K562 (cell line): ENCODE results near the gene SMIM29. TPM values are rescaled to one million over a fixed set of nuclear protein-coding genes. Genes with fewer than 3 reads are reported as not detected.

Experiments used
- ATF7 ChIP-seq: fragments of 450-650 bp; IDR thresholded peaks from 2 replicates; pipeline ENCODE4 v1.7.1; 2014; ENCODE audit warnings: mild to moderate bottlenecking, moderate library complexity
- CREB3L1 ChIP-seq: fragments of 450-650 bp; IDR thresholded peaks from 2 replicates; pipeline ENCODE4 v1.6.1; 2014; ENCODE audit warnings: low read depth, mild to moderate bottlenecking, moderate library complexity, borderline replicate concordance
- ETV1 ChIP-seq: fragments of 450-650 bp; conservative IDR thresholded peaks from 2 replicates; pipeline ENCODE4 v1.6.1; 2016; ENCODE audit warnings: missing genetic modification characterization, control low read depth, low read depth, missing compliant biosample characterization
- FOXK2 ChIP-seq, 2 experiments: fragments of 450-650 bp; IDR thresholded peaks in 1 of 2; conservative IDR thresholded peaks in 1 of 2; 2 replicates each; pipeline ENCODE4 v1.6.1; 2016; ENCODE audit warnings: low read depth in 2 of 2, mild to moderate bottlenecking in 1 of 2
- HBP1 ChIP-seq: fragments of 450-650 bp; formaldehyde crosslinking; IDR thresholded peaks from 2 replicates; pipeline ENCODE4 v1.4.0; 2022; ENCODE audit warnings: missing genetic modification characterization
- HDAC1 ChIP-seq, 2 experiments: fragments of 450-650 bp; IDR thresholded peaks; 2 replicates each; pipeline ENCODE4 v1.6.1; 2016 to 2017; ENCODE audit warnings: inconsistent platforms in 1 of 2, mild to moderate bottlenecking in 1 of 2, moderate library complexity in 1 of 2
- HLTF ChIP-seq: fragments of 450-650 bp; IDR thresholded peaks from 2 replicates; pipeline ENCODE4 v1.6.1; 2016
- MCM7 ChIP-seq, 2 experiments: fragments of 450-650 bp; IDR thresholded peaks; 2 replicates each; pipeline ENCODE4 v1.6.1; 2016 to 2018
- PHF20 ChIP-seq: fragments of 450-650 bp; IDR thresholded peaks from 2 replicates; pipeline ENCODE4 v1.6.1; 2018; ENCODE audit not compliant: partially characterized antibody
- RBM15 ChIP-seq: fragments of 200-400 bp; formaldehyde crosslinking; IDR thresholded peaks from 2 replicates; pipeline ENCODE4 v1.6.1; 2018; ENCODE audit warnings: mild to moderate bottlenecking, low read length, moderate library complexity; ENCODE audit not compliant: insufficient read depth
- SMARCE1 ChIP-seq: fragments of 450-650 bp; IDR thresholded peaks from 2 replicates; pipeline ENCODE4 v1.7.1; 2016; ENCODE audit warnings: mild to moderate bottlenecking
- ZBED1 ChIP-seq: IDR thresholded peaks from 2 replicates; pipeline ENCODE4 v1.6.1; 2014
- ZBTB9 ChIP-seq: fragments of 450-650 bp; formaldehyde crosslinking; IDR thresholded peaks from 2 replicates; pipeline ENCODE4 v1.4.0; 2020; ENCODE audit warnings: mild to moderate bottlenecking, moderate library complexity
- ZEB2 ChIP-seq: fragments of 450-650 bp; IDR thresholded peaks from 2 replicates; pipeline ENCODE4 v1.6.1; 2016
- ZNF140 ChIP-seq: fragments of 250-450 bp; sonication (Bioruptor Pico); IDR thresholded peaks from 2 replicates; pipeline ENCODE4 v1.8.0; 2021; ENCODE audit warnings: moderate library complexity, mild to moderate bottlenecking, inconsistent platforms
- ZNF224 ChIP-seq: sonication (generic); formaldehyde crosslinking; IDR thresholded peaks from 2 replicates; pipeline ENCODE4 v1.8.0; 2022; ENCODE audit warnings: mild to moderate bottlenecking, missing genetic modification reagents
- ZNF75A ChIP-seq: fragments of 450-650 bp; formaldehyde crosslinking; IDR thresholded peaks from 2 replicates; pipeline ENCODE4 v1.4.0; 2020; ENCODE audit warnings: mild to moderate bottlenecking
- ZNF764 ChIP-seq: fragments of 250-450 bp; sonication (Bioruptor Pico); IDR thresholded peaks from 2 replicates; pipeline ENCODE4 v1.4.0; 2020; ENCODE audit warnings: low read depth, mild to moderate bottlenecking, moderate library complexity
- polyA plus RNA-seq, 8 experiments: library from polyadenylated mRNA; depleted of rRNA in 4 of 8; stranded (reverse) in 5 of 8; unstranded in 3 of 8; fragments of >200 nt; fragmentation: Nextera tagmentation in 2 of 8; fragmentation: Illumina TruSeq in 1 of 8; extraction: Ambion mirVana in 2 of 8; extraction: Trizol in 1 of 8; gene quantifications; 2 replicates each; pipeline versions ENCODE4 v1.2.1 to v1.2.3, GENCODE V29; 2011 to 2014; ENCODE audit warnings: inconsistent platforms in 1 of 8, missing spikeins in 1 of 8
- total RNA-seq, 7 experiments: library from RNA; depleted of rRNA in 6 of 7; stranded (reverse); fragments of >200 nt in 6 of 7; fragmentation: Illumina TruSeq in 2 of 7; extraction: Trizol in 2 of 7; gene quantifications; 2 replicates each; pipeline versions ENCODE4 v1.2.1 to v1.2.3, GENCODE V29; 2011 to 2021; ENCODE audit warnings: low replicate concordance in 1 of 7
- TF ChIP-seq, protein P1 (sequence below): sonication (generic); formaldehyde crosslinking; IDR thresholded peaks from 2 replicates; pipeline ENCODE4 v1.8.0; 2022; ENCODE audit warnings: mild to moderate bottlenecking, missing genetic modification reagents
- TF ChIP-seq, protein P2 (sequence below): sonication (generic); formaldehyde crosslinking; IDR thresholded peaks from 2 replicates; pipeline ENCODE4 v1.8.1; 2022; ENCODE audit warnings: missing genetic modification reagents

The SMIM29 gene
- total and polyA plus RNA-seq, 9 of the 15 experiments (the other 6 are each of a cell fraction or from before 2014, with no cell fraction given) = 6.5 to 36.7 (median 20.9) TPM

- TF ChIP-seq CREB3L1 (no peak), PHF20 (peak; percentile 56), ZNF75A (CRISPR knock-in tag) (no peak), HDAC1 (IDR thresholded peaks at IDR 0.05) (peak in 1 of 2 experiments; percentile 24; a peak in 1 of 4 replicates), HBP1 (CRISPR knock-in tag) (0 out of 2 replicates have a peak, but pooled peaks have one; percentile 23), ZBTB9 (CRISPR knock-in tag) (no peak), ZEB2 (no peak), ZNF764 (CRISPR knock-in tag) (no peak), FOXK2 (conservative IDR thresholded peaks at IDR 0.05 in 1 of 2, IDR thresholded peaks at IDR 0.05 in 1 of 2; ENCODE audit: low read depth in 2 of 2) (no peak), HLTF (0 out of 2 replicates have a peak, but pooled peaks have one; percentile 23), MCM7 (IDR thresholded peaks at IDR 0.05) (no peak), SMARCE1 (peak; percentile 55; the same call in 1 of the 2 replicates), ZBED1 (no peak), ZNF224 (no peak), RBM15 (no peak), ZNF140 (no peak), ATF7 (no peak), ETV1 (no peak)
- TF ChIP-seq, protein P1, sequence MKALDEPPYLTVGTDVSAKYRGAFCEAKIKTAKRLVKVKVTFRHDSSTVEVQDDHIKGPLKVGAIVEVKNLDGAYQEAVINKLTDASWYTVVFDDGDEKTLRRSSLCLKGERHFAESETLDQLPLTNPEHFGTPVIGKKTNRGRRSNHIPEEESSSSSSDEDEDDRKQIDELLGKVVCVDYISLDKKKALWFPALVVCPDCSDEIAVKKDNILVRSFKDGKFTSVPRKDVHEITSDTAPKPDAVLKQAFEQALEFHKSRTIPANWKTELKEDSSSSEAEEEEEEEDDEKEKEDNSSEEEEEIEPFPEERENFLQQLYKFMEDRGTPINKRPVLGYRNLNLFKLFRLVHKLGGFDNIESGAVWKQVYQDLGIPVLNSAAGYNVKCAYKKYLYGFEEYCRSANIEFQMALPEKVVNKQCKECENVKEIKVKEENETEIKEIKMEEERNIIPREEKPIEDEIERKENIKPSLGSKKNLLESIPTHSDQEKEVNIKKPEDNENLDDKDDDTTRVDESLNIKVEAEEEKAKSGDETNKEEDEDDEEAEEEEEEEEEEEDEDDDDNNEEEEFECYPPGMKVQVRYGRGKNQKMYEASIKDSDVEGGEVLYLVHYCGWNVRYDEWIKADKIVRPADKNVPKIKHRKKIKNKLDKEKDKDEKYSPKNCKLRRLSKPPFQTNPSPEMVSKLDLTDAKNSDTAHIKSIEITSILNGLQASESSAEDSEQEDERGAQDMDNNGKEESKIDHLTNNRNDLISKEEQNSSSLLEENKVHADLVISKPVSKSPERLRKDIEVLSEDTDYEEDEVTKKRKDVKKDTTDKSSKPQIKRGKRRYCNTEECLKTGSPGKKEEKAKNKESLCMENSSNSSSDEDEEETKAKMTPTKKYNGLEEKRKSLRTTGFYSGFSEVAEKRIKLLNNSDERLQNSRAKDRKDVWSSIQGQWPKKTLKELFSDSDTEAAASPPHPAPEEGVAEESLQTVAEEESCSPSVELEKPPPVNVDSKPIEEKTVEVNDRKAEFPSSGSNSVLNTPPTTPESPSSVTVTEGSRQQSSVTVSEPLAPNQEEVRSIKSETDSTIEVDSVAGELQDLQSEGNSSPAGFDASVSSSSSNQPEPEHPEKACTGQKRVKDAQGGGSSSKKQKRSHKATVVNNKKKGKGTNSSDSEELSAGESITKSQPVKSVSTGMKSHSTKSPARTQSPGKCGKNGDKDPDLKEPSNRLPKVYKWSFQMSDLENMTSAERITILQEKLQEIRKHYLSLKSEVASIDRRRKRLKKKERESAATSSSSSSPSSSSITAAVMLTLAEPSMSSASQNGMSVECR (CRISPR knock-in tag) = no peak
- TF ChIP-seq, protein P2, sequence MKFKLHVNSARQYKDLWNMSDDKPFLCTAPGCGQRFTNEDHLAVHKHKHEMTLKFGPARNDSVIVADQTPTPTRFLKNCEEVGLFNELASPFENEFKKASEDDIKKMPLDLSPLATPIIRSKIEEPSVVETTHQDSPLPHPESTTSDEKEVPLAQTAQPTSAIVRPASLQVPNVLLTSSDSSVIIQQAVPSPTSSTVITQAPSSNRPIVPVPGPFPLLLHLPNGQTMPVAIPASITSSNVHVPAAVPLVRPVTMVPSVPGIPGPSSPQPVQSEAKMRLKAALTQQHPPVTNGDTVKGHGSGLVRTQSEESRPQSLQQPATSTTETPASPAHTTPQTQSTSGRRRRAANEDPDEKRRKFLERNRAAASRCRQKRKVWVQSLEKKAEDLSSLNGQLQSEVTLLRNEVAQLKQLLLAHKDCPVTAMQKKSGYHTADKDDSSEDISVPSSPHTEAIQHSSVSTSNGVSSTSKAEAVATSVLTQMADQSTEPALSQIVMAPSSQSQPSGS (CRISPR knock-in tag) = no peak
Measured at GRCh38 chr6:34223381-34223955, 25.3 kb downstream of the SMIM29 start (continued).
